GM12891 (cell line): ENCODE results near the gene CEP152.

Experiments used
- POLR2A ChIP-seq: IDR thresholded peaks from 2 replicates; pipeline ENCODE4 v1.6.1; 2011; ENCODE audit warnings: low read depth, low read length, control low read depth
- POLR2AphosphoS5 ChIP-seq: IDR thresholded peaks from 2 replicates; pipeline ENCODE4 v1.6.1; 2011; ENCODE audit warnings: low read depth, low read length, control low read depth
- POU2F2 ChIP-seq: IDR thresholded peaks from 2 replicates; pipeline ENCODE4 v1.6.1; 2011; ENCODE audit warnings: low read depth, mild to moderate bottlenecking, control low read depth, low read length, moderate library complexity
- TAF1 ChIP-seq: IDR thresholded peaks from 2 replicates; pipeline ENCODE4 v1.6.1; 2011; ENCODE audit warnings: low read depth, low read length, control low read depth

DNA sequence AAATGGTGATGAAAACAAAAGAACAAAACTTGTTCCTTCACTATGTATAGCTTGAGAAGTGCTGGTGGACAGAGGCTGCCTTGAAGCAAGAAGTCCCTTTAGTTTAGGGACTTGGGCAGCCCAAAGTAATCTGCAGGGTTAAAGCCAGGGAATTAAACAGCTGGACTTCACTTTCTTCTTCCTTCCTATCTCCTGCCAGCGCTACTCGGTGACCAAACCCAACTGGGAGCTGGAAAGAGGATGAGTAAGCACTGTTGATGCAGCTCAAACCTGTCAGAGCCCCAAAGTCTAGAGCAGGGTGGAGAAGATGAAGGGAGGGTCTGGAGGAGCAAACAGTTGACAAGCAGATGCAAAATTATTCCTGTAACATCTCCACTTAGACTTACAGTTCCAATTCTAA is 92.2 kb downstream of the CEP152 start:
- TF ChIP-seq POLR2A (no peak), POLR2AphosphoS5 (no peak), TAF1 (no peak), POU2F2 (no peak)
